ENCODE data around the gene HTRA2.

Gene HTRA2

DNA sequence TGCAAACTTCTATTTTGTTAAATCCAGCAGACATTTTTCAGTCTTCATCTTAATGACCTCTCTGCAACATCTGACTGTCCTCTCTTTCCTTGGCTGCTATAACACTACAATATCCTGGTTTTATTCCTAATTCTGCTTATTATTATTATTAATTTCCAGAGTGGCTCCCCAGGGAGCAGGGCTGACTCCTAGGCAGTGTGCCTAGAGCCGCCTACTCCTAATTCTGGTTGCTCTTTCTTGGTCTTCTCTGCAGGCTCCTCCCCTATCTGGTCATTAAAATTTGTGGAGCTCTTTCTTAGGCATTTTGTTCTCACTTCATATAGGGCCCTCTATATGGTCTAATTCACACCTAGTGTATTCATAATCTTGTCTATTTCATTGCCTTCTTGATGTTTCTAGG, 13.2 kb downstream of the HTRA2 start:
- no peak for DNase-seq (ENCODE audit: low read depth in 2 of 2)

DNA sequence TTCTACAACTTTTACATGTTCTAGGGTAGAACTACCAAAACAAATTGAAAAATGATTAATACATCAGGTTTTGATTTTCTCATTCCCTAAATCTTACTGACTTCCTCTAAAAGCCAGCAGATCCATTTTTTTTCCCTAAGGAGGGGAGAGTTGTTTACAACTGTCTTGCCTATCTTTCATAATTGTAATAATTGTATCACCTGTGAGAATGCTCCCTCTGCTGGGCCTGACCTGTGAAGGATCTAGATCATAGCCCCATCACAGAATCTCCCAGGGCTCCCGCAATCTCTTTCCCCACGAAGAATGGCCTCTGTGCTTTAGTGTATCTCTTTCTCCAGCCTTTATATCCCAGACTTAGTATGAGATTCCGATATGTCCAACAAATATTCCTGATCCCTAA, 14.9 kb downstream of the HTRA2 start:
- DNase-seq (ENCODE audit: low read depth in 2 of 2): no peak

DNA sequence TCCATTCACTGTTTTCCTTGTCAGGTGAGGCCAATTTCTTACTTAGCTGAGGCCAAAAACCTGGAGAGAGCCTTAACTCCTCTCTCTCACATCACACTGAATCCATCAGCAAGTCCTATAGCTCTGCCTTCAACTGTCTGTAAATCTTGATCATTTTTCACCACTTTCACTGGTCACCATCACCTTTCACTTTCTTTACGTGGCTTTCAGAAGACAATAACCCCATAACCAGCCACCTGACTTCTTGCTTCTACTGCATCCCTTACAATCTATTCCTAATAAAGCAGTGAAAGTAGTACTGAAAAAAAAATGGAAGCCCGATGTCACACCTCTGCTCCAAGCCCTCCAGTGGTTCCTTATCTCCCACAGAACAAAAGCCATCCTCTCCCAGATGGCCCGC, 16.3 kb downstream of the HTRA2 start:
- no peak for DNase-seq (ENCODE audit: low read depth in 2 of 2)

DNA sequence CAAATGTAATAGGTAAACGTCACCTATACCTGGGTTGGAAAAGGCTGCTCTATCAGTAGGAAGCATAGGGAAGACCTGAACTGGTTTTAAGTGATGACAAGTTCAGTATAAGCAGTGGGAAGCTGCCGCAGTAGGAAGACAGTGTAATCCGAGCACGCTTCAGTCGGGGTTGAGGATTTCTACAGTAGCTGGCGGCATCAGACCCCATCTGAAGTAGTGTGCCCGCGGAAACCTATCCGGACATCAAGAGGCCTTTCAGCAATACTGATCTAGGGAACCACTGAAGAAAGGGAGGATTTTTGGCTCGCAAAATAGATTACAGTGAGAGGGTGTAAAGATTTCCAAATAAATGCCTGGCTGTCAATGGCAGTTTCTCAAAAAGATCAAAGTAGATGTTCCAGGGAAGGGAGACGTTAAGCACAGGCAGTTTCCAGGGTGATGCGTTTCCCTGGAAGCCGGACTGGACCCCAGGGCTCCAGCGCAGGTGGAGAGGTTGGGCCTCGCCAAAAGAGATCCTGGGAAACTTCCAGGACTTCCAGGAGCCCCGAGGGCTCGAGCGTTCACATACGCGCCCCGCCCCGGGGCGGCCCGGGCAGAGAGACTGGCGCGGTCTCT, 18.7 kb downstream of the HTRA2 start:
- DNase-seq (ENCODE audit: low read depth in 2 of 2): no peak

DNA sequence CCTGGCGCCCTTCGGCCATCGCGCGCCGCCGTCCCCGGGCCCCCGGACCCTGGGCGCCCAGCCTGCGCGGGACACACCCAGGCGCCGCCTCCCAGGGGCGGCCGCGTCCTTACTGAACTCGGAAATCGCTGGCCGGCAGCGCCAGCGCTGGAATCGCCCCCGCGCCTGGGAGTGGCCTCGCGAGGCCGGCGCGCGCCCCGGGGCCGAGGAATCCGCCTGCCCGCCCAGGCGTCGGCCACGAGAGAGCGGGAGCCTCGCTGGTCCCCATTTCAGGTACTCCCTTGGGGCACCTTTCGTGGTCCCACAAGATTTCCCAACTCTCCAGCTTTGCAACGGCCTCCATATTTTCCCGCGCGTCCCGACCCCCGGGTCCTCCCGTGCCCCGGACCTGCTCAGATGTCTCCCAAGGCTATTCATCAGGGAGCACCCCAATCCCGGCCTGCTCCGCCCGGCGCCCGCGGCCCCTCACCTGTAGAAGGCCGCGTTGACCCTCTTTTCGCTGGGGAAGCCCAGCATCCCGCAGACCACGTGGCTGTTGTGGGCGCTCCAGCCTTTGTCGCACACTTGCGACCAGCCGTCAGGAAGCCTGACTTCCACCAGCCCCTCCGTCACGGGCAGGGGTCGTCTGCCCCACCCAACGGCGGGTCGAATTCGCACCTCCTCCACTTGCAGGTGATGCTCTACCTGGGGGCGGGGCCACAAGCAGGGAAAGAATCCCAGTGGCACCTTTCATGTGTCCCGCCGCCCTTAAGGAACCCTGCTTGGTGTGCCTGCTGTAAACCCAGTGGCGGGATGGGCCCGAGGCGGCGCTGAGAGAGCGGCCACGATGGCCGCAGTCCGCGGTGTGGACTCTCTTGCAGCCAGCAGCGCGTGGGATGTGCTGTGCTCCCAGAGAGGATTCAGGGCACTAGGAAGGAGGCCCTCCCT, 19.4 kb downstream of the HTRA2 start:
- DNase-seq (ENCODE audit: low read depth in 2 of 2): no peak

DNA sequence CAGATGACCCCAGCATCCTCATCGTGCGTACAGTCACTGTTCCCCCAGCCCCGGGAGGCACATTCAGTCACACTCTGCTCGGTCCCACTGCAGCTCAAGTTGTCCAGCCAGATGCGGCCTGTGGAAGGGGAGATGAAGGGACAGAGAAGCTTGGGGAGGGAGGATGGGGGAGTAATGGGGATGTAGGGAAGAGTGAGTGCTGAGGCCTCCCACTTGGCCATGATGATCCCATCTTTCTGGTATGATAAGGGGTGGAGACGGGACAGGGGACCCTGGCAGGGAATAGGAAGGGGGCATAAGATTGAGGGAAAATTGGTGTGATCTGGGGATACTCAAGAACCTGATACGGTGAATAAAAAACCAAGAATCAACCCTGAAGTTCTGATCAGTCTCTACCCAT, 20.5 kb downstream of the HTRA2 start:
- no peak for DNase-seq (ENCODE audit: low read depth in 2 of 2)

DNA sequence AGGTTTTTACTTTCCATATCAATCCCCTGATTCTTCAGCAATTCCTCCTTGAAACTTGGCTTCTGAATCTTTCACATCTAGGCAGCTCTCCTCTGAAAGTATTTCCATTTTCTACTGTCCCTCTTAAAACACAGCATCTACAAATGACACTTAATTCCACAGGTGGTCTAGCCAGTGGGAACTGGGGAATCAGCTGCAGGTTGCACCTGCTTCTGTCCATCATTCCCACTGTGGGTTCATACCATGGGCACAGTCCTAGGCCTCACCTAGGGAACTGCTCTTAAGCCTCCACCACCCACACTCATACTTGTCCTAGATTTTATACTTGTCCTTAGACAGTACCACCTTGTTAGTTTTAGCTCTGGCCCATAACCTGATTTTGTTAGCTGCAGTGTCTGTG, 21.8 kb downstream of the HTRA2 start:
- no peak for DNase-seq (ENCODE audit: low read depth in 2 of 2)

DNA sequence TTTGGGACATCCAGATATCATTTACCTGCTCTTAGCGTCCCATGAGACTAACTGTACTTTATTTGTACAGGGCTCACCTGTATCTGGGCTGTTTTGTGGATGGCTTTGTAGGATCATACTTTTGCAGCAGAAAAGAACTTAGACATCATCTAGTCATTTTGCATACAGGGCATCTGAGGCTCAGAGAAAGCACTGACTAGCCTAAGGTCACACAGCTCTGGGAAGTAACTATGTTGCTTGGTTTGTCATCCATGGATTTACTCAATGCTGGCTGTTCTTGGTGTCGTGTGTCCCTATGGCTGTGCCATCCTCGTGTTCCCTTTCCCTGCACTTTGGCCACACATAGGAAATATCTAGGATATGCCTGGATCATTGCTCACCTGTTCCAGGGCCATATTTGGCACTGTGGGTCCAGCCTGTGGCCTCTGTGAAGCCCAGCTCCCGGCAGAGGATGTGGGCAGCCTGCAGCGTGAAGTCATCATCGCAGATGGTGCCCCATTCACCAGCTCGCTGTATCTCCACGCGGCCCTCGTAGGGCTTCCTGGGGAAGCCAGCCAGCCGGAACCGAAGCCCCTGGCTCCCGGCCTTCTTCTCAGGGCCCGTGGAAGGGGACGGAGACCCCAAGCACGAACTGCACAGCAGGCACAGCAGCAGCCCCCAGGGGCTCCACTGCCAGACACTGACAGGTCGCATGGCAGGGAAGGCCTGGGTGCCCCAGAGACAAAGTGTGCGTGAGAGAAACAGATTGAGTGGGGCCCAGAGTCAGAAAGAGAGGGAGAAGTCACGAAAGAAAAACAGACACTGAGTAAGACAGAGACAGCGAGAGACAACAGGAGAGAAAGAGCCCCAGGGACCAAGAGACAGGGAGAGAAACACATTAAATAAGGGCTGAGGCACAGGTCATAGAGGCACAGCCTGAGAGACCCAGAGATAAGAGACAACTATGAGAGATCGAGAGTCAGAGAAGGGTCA, 22.5 kb downstream of the HTRA2 start:
- no peak for DNase-seq (ENCODE audit: low read depth in 2 of 2)

DNA sequence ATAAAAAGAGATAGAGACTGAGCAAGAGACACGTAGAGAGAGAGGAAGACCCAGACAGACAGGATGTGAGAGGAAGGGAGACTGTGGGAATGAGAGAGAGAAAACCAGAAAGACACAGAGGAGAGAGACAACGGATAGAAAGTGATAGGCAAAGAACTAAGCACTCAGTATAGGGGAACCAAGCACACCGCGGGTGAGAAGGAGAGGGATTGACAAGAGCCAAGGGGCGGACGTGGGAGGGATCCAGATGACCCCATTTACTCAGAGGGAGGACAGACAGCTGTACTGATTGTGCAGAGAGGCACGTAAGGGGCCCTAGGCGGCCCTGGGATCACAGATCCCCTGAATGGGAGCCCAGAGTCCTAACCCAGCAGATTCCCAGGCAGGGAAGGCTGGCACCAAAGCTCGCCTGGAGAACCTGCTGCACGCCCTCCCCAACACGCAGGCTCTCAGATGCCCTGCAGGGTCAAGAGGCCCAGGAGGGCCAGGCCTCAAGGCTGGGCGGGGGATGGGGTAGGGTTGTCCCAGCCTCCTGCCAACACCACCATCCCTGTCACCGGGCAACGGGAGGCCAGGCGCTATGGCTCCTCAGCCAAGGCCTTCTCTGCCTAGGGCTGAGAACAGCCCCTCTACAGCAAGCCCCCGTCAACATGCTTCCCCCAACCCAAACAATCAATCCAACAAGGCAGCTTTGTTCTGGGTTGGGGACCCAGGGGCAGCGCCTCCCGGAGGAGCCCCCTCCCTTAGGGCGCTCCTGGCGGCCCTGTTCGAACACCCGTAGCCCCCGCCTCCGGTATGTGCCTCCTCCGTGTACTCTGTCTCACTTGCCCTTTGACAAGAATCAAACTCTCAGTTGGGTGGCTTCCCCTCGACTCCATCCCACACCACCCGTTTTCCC, 23.4 kb downstream of the HTRA2 start:
- no peak for DNase-seq (ENCODE audit: low read depth in 2 of 2)

DNA sequence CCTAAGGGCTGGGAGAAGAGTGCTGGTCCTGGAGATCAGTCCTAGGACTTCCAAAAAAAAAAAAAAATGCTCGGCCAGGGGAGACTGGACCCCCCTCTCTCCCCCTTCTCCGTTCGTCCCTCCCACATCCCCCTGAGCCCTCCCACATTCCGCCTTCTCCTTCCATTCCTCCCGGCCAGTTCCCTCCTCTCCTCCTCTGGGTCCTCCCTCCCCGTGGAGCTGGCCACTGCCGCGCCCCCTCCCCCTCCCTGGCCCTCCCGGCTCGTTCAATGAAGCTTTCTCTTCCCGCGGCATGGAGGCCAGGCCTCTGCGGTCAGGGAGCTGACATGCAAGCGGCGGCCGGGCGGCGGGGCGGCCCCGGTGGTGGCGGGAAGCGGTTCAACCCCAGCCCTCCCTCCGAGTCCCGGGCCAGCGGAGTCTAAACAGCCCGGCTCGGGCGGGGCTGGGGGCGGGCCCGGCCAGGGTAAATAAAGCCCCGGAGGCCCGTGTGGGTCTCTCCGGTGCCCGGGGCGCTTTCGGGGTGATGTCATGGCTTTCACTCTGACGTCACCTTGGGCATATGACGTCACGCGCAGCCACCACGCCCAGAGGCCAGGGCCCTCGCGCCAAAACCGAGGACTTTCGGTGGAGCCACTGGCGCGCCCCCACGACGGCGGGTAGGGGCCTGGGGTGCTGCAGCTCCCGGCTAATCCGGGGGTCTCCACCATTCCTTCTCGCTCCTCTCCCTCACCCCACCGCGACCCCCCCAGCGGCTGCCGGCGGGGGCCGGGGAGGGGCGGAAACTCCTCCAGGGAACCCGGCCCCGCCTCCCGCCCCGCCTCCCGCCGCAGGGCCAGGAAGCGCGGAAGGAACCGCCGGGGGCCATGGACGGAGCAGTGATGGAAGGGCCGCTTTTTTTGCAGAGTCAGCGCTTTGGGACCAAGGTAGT, 24.4 kb downstream of the HTRA2 start, which contains the start of the genes DOK1 and LOXL3:
TSS of gene DOK1 (plus strand) at position 829 of the 928 bp plus-strand sequence. CDS start at position 864, 35 bp downstream.
TSS of gene LOXL3 (minus strand) at position 51 of the 928 bp plus-strand sequence. CDS start 1,308 bp downstream, outside the sequence.
- DNase-seq (ENCODE audit: low read depth in 2 of 2): peak; percentile 79 to 82

DNA sequence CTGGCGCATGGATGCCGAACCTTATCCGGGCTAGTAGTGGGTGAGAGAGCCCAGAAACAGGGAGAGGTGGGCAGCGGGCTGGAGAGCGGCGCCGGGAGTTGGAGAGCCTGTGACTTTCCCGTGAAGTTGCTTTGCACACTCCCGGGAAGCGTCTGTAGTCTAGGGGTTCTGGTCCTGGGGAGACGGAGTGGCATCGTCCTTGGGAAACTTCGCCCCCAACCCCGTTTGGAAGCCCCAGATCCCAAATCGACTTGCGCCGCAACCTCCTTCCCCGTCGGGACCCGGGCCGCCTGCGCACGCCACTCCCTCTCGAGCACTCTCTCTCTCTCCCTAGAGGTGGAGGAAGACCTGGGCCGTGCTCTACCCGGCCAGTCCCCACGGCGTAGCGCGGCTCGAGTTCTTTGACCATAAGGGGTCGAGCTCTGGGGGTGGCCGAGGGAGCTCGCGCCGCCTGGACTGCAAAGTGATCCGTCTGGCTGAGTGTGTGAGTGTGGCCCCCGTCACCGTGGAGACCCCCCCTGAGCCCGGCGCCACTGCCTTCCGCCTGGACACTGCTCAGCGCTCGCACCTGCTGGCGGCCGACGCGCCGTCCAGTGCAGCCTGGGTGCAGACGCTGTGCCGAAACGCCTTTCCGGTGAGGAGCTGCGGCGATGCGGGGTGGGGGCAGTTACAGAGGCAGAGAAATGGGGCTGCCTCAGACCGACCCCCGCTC, 25.2 kb downstream of the HTRA2 start:
- DNase-seq (ENCODE audit: low read depth in 2 of 2): no peak

DNA sequence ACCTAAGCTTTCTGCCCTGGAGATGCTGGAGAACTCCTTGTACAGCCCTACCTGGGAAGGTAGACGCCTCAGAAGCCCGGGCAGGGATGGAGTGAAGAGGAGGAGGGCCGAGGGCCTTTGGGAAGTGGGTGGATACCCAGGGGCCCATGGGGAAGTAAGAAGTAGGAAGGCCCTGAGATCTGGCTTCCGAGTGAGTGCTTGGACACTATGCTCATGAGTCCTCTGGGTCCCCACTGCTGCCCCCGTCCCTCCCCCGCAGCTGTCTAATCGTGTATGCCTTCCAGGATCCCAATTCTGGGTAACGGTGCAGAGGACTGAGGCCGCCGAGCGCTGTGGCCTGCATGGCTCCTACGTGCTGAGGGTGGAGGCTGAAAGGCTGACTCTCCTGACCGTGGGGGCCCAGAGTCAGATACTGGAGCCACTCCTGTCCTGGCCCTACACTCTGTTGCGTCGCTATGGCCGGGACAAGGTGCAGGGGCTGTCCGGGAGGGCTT, 25.9 kb downstream of the HTRA2 start:
- DNase-seq (ENCODE audit: low read depth in 2 of 2): no peak

DNA sequence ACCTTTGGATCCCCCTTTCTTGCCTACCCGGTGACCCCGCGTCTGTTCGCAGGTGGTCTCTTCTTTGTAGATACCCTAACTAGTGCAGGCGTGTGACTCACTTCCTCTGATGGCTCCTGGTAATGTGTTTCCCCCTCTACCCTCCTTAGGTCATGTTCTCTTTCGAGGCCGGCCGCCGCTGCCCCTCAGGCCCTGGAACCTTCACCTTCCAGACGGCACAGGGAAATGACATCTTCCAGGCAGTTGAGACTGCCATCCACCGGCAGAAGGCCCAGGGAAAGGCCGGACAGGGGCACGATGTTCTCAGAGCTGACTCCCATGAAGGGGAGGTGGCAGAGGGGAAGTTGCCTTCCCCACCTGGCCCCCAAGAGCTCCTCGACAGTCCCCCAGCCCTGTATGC, 26.4 kb downstream of the HTRA2 start:
- no peak for DNase-seq (ENCODE audit: low read depth in 2 of 2)

DNA sequence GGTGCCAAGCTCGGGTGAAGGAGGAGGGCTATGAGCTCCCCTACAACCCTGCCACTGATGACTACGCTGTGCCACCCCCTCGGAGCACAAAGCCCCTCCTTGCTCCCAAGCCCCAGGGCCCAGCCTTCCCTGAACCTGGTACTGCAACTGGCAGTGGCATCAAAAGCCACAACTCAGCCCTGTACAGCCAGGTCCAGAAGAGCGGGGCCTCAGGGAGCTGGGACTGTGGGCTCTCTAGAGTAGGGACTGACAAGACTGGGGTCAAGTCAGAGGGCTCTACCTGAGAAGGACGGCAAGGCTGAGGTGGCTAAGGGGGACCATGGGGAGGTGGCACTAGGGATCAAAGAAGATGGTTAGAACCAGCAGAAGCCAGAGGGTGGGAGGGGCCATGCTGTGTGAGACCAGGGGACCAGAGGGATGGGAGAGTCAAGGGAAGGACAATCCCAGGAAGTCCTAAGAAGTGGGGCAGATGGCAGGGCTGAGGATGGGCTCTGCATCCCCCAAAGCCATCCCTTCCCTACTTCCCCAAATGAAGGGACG, 27.2 kb downstream of the HTRA2 start:
- DNase-seq (ENCODE audit: low read depth in 2 of 2): no peak

DNA sequence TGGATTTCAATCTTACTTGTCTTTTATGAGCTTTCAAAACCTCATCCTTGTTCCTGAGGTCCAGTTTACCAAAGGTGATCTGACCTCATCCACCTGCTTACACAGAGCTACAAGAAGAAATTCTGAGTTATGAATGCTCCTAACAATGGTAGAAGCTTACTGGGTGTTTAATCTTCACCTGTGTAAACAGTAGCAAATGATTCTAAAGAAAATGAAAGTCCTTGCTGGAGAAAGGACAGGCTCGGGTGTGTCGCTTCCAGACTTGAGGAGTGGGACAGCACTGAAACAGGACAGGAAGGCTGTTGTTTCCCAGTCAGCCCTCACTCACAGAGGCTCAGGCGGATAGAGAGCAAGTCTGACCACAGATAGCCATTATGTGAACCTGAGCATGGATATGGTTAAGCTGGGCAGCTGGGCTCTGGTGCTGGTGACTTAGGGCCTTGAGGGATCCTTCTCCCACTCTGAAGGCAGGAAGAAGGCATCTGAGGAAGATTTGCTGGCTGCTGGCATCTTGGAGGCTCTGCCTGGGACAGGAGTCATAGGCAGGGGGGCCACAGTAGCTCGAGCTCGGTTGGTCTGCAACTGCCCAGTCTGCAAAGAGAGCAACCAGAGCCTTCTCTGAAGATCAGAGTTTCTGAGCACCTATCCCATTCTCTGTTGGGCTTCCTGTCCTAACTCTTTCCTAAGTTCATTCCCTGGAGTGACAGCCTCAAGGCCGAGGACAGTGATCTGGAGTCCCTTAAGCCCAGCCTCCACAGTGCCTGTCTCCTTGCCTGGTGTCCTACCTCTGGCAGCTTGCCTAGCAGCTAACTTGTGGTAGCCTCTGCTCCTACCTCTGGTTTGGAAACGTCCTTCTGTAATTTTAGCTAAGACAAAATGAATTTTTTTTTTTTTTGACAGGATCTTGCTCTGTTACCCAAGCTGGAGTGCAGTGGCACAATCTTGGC, 28.8 kb downstream of the HTRA2 start:
- DNase-seq (ENCODE audit: low read depth in 2 of 2): no peak

DNA sequence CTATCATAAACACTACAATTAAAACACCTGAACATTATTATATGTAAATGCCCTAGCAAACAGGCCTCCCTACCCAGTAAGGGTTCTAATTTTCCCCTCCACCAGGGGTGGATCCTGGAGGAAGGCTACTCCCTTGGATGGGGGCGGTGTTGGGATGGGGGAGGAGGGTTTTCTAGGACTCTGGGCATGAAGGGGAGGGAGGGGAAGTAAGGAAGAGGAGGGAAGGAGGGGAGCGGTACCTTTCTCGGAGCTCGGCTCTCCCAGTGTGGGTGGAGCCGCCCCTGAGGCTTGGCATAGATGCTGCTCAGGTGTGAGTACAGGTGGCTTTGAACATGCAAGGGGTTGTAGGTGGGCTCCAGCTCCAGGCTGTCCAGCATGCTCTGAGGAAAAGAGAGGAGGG, 30.2 kb downstream of the HTRA2 start:
- DNase-seq (ENCODE audit: low read depth in 2 of 2): no peak

DNA sequence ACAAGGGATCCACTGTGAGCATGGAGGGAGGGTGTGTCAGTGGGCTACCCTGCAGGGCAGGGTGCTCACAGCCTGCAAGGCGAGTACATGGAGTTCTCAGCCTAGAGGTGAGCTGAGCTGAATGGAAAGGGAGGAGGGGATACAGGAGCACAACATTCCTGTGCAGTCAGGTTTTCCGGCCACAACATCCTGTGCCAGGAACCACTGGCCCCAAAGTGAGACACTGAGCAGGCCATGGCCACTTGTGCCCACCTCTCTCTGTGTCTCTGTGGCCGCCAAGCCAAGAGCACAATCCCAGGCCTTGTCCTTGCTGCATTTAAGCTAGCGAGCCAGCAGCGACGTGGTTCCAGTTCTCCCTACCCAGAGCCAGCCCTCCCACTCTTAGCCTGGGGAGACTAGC, 30.9 kb downstream of the HTRA2 start:
- no peak for DNase-seq (ENCODE audit: low read depth in 2 of 2)
